HepG2 (cell line): ENCODE results near the gene FRMD8. TPM values are rescaled to one million over a fixed set of nuclear protein-coding genes. Genes with fewer than 3 reads are reported as not detected.

Experiments
- CREB1 ChIP-seq, 2 experiments: fragments of 450-650 bp in 1 of 2; IDR thresholded peaks; 2 replicates each; pipeline ENCODE4 v1.6.1; 2016 to 2017; ENCODE audit warnings: control low read depth in 1 of 2, mild to moderate bottlenecking in 1 of 2, missing compliant biosample characterization in 1 of 2, missing genetic modification characterization in 1 of 2
- NR3C1 ChIP-seq: sonication (generic); formaldehyde crosslinking; IDR thresholded peaks from 2 replicates; pipeline ENCODE4 v1.4.0; 2020; ENCODE audit warnings: missing genetic modification reagents
- NRL ChIP-seq: sonication (generic); formaldehyde crosslinking; IDR thresholded peaks from 2 replicates; pipeline ENCODE4 v1.5.0; 2020; ENCODE audit warnings: missing genetic modification reagents, mild to moderate bottlenecking, moderate library complexity, borderline replicate concordance
- PHF20 ChIP-seq: sonication (generic); formaldehyde crosslinking; IDR thresholded peaks from 2 replicates; pipeline ENCODE4 v1.5.0; 2020; ENCODE audit warnings: mild to moderate bottlenecking, missing genetic modification reagents
- PHF8 ChIP-seq: sonication (generic); formaldehyde crosslinking; IDR thresholded peaks from 2 replicates; pipeline ENCODE4 v1.5.0; 2020; ENCODE audit warnings: missing genetic modification reagents
- TRIM24 ChIP-seq: sonication (generic); formaldehyde crosslinking; IDR thresholded peaks from 2 replicates; pipeline ENCODE4 v1.8.0; 2022; ENCODE audit warnings: mild to moderate bottlenecking, missing genetic modification reagents
- ZNF724P ChIP-seq: sonication (generic); formaldehyde crosslinking; IDR thresholded peaks from 2 replicates; pipeline ENCODE4 v1.8.0; 2022; ENCODE audit warnings: missing genetic modification reagents, borderline replicate concordance
- ZNF746 ChIP-seq: sonication (generic); formaldehyde crosslinking; IDR thresholded peaks from 2 replicates; pipeline ENCODE4 v1.8.0; 2022; ENCODE audit warnings: mild to moderate bottlenecking, missing genetic modification reagents
- ZNF776 ChIP-seq: sonication (generic); formaldehyde crosslinking; IDR thresholded peaks from 2 replicates; pipeline ENCODE4 v1.4.0; 2020; ENCODE audit warnings: mild to moderate bottlenecking, missing genetic modification reagents
- polyA plus RNA-seq, 8 experiments: library from polyadenylated mRNA; depleted of rRNA in 3 of 8; stranded (reverse) in 7 of 8; unstranded in 1 of 8; fragments of >200 nt; fragmentation: Illumina TruSeq in 4 of 8; extraction: Trizol in 4 of 8; gene quantifications; 2 replicates each; pipeline versions ENCODE4 v1.2.1 to v1.2.3, GENCODE V29; 2011 to 2016; ENCODE audit warnings: low read depth in 4 of 8, missing spikeins in 1 of 8, mixed read lengths in 1 of 8; ENCODE audit not compliant: insufficient read depth in 1 of 8
- total RNA-seq, 5 experiments: library from RNA; depleted of rRNA; stranded (reverse); fragments of >200 nt; fragmentation: Illumina TruSeq; extraction: Trizol; gene quantifications; 2 replicates each; pipeline ENCODE4 v1.2.3, GENCODE V29; 2016; ENCODE audit warnings: low read depth in 1 of 5
- TF ChIP-seq, protein P1 (sequence below): sonication (generic); formaldehyde crosslinking; IDR thresholded peaks from 2 replicates; pipeline ENCODE4 v1.5.1; 2020; ENCODE audit warnings: missing genetic modification reagents, mild to moderate bottlenecking, borderline replicate concordance
- TF ChIP-seq, protein P2 (sequence below): sonication (generic); formaldehyde crosslinking; IDR thresholded peaks from 2 replicates; pipeline ENCODE4 v1.5.1; 2020; ENCODE audit warnings: mild to moderate bottlenecking, missing genetic modification reagents
- TF ChIP-seq, protein P3 (sequence below): sonication (generic); formaldehyde crosslinking; IDR thresholded peaks from 2 replicates; pipeline ENCODE4 v1.8.1; 2023; ENCODE audit warnings: mild to moderate bottlenecking, moderate library complexity, missing genetic modification reagents
- TF ChIP-seq, protein P4 (sequence below): sonication (generic); formaldehyde crosslinking; IDR thresholded peaks from one replicate; pipeline ENCODE4 v1.5.1; 2020; ENCODE audit warnings: mild to moderate bottlenecking, missing genetic modification reagents; ENCODE audit errors: not compliant biosample characterization

FRMD8 gene
- total and polyA plus RNA-seq, 2 of the 13 experiments (the other 11 are each of a cell fraction or from before 2014, with no cell fraction given), result 5.8 to 20.6 TPM

DNA sequence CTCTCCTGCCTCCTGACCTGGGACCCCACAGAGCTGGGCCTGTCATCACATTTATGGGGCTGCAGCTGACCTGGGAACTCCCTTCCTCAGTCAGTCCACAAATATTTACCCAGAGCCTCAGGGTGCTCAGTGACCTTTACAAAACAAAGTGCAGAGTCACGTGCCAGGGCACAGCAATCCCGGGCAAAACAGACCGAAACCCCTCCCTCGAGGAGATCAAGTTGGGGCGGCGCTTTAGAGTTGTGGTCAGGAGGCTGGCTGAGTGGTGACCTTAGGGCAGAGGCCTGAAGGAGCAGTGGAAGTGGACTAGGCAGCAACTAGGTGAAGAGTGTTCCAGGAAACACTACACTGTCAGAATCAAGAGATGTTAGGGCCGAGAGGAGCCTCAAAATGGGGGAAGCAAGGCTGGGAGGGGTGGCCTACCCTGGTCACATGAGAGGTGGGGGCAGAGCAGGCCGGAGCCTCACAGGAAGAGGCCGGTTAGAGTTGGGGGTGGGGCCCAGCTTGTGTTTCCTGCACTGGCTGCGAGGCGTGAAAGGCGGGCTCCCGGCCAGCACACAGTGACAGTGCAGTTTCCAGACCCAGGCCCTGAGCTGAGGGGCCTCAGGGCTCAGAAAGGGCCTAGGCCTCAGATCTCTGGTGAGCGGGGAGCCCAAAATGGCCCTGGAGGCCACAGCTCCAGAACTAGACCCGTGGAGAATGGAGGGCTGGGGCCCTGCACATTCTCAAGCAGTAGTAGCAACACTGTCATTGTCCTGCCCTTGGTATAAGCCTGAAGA lies 32.4 kb downstream of the FRMD8 start (continued):
- TF ChIP-seq, protein P1, sequence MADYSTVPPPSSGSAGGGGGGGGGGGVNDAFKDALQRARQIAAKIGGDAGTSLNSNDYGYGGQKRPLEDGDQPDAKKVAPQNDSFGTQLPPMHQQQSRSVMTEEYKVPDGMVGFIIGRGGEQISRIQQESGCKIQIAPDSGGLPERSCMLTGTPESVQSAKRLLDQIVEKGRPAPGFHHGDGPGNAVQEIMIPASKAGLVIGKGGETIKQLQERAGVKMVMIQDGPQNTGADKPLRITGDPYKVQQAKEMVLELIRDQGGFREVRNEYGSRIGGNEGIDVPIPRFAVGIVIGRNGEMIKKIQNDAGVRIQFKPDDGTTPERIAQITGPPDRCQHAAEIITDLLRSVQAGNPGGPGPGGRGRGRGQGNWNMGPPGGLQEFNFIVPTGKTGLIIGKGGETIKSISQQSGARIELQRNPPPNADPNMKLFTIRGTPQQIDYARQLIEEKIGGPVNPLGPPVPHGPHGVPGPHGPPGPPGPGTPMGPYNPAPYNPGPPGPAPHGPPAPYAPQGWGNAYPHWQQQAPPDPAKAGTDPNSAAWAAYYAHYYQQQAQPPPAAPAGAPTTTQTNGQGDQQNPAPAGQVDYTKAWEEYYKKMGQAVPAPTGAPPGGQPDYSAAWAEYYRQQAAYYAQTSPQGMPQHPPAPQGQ (CRISPR knock-in tag), result no peak
- peak; percentile 90 for TF ChIP-seq ZNF746 (CRISPR knock-in tag)
- no peak for TF ChIP-seq PHF20 (CRISPR knock-in tag)
- TF ChIP-seq, protein P2, sequence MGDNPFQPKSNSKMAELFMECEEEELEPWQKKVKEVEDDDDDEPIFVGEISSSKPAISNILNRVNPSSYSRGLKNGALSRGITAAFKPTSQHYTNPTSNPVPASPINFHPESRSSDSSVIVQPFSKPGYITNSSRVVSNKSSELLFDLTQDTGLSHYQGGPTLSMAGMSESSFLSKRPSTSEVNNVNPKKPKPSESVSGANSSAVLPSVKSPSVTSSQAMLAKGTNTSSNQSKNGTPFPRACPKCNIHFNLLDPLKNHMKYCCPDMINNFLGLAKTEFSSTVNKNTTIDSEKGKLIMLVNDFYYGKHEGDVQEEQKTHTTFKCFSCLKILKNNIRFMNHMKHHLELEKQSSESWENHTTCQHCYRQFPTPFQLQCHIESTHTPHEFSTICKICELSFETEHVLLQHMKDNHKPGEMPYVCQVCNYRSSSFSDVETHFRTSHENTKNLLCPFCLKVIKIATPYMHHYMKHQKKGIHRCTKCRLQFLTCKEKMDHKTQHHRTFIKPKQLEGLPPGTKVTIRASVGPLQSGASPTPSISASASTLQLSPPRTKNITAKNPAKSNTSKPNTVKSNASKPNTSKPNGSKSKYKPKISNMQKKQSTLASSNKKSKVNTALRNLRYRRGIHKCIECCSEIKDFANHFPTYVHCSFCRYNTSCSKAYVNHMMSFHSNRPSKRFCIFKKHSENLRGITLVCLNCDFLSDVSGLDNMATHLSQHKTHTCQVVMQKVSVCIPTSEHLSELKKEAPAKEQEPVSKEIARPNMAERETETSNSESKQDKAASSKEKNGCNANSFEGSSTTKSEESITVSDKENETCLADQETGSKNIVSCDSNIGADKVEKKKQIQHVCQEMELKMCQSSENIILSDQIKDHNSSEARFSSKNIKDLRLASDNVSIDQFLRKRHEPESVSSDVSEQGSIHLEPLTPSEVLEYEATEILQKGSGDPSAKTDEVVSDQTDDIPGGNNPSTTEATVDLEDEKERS (CRISPR knock-in tag), result peak; percentile 81
- no peak for TF ChIP-seq TRIM24 (CRISPR knock-in tag)
- TF ChIP-seq, protein P3, sequence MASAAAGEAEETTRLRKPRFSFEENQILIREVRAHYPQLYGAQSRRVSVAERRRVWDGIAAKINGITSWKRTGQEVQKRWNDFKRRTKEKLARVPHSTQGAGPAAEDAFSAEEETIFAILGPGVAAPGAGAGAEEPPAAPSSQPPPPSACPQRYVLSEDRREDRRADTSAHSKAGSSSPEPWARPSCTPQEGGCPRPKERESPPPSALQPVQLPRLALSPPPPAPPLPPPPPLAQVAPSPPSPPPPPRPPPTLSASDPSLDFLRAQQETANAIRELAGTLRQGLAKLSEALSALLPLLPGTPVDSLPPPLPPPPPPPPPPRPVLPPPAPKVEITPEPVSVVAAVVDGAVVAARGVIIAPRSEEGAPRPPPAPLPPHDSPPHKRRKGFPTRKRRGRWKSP (CRISPR knock-in tag), result peak; percentile 99
- no peak for TF ChIP-seq ZNF776 (CRISPR knock-in tag)
- TF ChIP-seq, protein P4, sequence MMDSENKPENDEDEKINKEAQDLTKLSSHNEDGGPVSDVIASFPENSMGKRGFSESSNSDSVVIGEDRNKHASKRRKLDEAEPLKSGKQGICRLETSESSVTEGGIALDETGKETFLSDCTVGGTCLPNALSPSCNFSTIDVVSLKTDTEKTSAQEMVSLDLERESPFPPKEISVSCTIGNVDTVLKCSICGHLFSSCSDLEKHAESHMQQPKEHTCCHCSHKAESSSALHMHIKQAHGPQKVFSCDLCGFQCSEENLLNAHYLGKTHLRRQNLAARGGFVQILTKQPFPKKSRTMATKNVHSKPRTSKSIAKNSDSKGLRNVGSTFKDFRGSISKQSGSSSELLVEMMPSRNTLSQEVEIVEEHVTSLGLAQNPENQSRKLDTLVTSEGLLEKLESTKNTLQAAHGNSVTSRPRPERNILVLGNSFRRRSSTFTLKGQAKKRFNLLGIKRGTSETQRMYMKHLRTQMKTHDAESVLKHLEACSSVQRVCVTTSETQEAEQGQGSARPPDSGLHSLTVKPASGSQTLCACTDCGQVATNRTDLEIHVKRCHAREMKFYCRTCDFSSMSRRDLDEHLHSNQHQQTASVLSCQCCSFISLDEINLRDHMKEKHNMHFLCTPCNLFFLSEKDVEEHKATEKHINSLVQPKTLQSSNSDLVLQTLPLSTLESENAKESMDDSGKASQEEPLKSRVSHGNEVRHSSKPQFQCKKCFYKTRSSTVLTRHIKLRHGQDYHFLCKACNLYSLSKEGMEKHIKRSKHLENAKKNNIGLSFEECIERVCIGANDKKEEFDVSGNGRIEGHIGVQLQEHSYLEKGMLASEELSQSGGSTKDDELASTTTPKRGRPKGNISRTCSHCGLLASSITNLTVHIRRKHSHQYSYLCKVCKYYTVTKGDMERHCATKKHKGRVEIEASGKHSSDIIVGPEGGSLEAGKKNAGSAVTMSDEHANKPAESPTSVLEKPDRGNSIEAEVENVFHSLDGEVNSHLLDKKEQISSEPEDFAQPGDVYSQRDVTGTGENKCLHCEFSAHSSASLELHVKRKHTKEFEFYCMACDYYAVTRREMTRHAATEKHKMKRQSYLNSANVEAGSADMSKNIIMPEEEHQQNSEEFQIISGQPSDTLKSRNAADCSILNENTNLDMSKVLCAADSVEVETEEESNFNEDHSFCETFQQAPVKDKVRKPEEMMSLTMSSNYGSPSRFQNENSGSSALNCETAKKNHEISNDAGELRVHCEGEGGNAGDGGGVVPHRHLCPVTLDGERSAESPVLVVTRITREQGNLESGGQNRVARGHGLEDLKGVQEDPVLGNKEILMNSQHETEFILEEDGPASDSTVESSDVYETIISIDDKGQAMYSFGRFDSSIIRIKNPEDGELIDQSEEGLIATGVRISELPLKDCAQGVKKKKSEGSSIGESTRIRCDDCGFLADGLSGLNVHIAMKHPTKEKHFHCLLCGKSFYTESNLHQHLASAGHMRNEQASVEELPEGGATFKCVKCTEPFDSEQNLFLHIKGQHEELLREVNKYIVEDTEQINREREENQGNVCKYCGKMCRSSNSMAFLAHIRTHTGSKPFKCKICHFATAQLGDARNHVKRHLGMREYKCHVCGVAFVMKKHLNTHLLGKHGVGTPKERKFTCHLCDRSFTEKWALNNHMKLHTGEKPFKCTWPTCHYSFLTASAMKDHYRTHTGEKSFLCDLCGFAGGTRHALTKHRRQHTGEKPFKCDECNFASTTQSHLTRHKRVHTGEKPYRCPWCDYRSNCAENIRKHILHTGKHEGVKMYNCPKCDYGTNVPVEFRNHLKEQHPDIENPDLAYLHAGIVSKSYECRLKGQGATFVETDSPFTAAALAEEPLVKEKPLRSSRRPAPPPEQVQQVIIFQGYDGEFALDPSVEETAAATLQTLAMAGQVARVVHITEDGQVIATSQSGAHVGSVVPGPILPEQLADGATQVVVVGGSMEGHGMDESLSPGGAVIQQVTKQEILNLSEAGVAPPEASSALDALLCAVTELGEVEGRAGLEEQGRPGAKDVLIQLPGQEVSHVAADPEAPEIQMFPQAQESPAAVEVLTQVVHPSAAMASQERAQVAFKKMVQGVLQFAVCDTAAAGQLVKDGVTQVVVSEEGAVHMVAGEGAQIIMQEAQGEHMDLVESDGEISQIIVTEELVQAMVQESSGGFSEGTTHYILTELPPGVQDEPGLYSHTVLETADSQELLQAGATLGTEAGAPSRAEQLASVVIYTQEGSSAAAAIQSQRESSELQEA, result no peak
- TF ChIP-seq CREB1 (IDR thresholded peaks at IDR 0.05), result peak; percentile 28; the same call in 1 of the 2 replicates
- TF ChIP-seq CREB1 (CRISPR knock-in tag; IDR thresholded peaks at IDR 0.05), result no peak
- TF ChIP-seq ZNF724P (CRISPR knock-in tag), result 0 out of 2 replicates have a peak, but pooled peaks have one; percentile 27
- no peak for TF ChIP-seq NR3C1 (CRISPR knock-in tag)
- peak; percentile 81 for TF ChIP-seq PHF8 (CRISPR knock-in tag)
- no peak; the same call in 1 of the 2 replicates for TF ChIP-seq NRL (CRISPR knock-in tag)
